Measurements from ENCODE around the gene RBBP6.

GRCh38 chr16:24534620-24535019, 4.7 kb upstream of the RBBP6 start:
- TF ChIP-seq, protein P1, sequence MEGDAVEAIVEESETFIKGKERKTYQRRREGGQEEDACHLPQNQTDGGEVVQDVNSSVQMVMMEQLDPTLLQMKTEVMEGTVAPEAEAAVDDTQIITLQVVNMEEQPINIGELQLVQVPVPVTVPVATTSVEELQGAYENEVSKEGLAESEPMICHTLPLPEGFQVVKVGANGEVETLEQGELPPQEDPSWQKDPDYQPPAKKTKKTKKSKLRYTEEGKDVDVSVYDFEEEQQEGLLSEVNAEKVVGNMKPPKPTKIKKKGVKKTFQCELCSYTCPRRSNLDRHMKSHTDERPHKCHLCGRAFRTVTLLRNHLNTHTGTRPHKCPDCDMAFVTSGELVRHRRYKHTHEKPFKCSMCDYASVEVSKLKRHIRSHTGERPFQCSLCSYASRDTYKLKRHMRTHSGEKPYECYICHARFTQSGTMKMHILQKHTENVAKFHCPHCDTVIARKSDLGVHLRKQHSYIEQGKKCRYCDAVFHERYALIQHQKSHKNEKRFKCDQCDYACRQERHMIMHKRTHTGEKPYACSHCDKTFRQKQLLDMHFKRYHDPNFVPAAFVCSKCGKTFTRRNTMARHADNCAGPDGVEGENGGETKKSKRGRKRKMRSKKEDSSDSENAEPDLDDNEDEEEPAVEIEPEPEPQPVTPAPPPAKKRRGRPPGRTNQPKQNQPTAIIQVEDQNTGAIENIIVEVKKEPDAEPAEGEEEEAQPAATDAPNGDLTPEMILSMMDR (IDR thresholded peaks at IDR 0.05; ENCODE audit: insufficient read depth, low read length), result no peak
- TF ChIP-seq SPI1 (IDR thresholded peaks at IDR 0.05; ENCODE audit: borderline replicate concordance, low read depth), result no peak

Data from HL-60 (cell line).